ENCODE measurements around the gene DDX27. TPM values are rescaled to one million over a fixed set of nuclear protein-coding genes. Genes with fewer than 3 reads are reported as not detected.
"Not testable (repeated sequence)": the region's sequence is repeated elsewhere in the genome, so short reads cannot be mapped to it uniquely, and the experiment has no call there.

Gene DDX27
- polyA plus RNA-seq, 1 donor, result 51.2 TPM

GRCh38 chr20:49203011-49203410 is 16.2 kb upstream of the DDX27 start:
- no peaks in the 10 kb centered on the region for H3K9me3 ChIP-seq (ENCODE audit: control insufficient read depth, low read depth, low read length)
- no peaks in the 10 kb centered on the region for H3K27me3 ChIP-seq (ENCODE audit: control insufficient read depth, insufficient read depth, low read length)
- no peak overlapping the region for H3K4me3 ChIP-seq (ENCODE audit: low read length)
- no peaks in the 10 kb centered on the region for H3K36me3 ChIP-seq (ENCODE audit: control insufficient read depth, insufficient read depth, low read length)
- DNase-seq, result no peak
- no CpG with 5 or more reads among the region's 7 CpGs for WGBS (ENCODE audit: insufficient coverage, low lambda C conversion rate)
- H3K4me1 ChIP-seq (ENCODE audit: control insufficient read depth, insufficient read depth, low read length), result no peaks in the 10 kb centered on the region
- no peak overlapping the region for H3K27ac ChIP-seq (ENCODE audit: low read length)

- no CpG with 5 or more reads among the region's 9 CpGs for WGBS (ENCODE audit: insufficient coverage, low lambda C conversion rate)
- Histone ChIP-seq H3K4me1 (ENCODE audit: control insufficient read depth, insufficient read depth, low read length) (no peaks in the 10 kb centered on the region), H3K9me3 (ENCODE audit: control insufficient read depth, low read depth, low read length) (no peaks in the 10 kb centered on the region), H3K27ac (ENCODE audit: low read length) (no peak overlapping the region), H3K27me3 (ENCODE audit: control insufficient read depth, insufficient read depth, low read length) (no peaks in the 10 kb centered on the region), H3K36me3 (ENCODE audit: control insufficient read depth, insufficient read depth, low read length) (no peaks in the 10 kb centered on the region), H3K4me3 (ENCODE audit: low read length) (no peak overlapping the region)
- no peak for DNase-seq
Observed at GRCh38 chr20:49203746-49204145, 15.5 kb upstream of the DDX27 start.

- 100% methylated on average over 1 of the region's 6 CpGs for WGBS (ENCODE audit: insufficient coverage, low lambda C conversion rate)
- Histone ChIP-seq H3K9me3 (ENCODE audit: control insufficient read depth, low read depth, low read length) (no peaks in the 10 kb centered on the region), H3K27ac (ENCODE audit: low read length) (no peak overlapping the region)
Observed at GRCh38 chr20:49207076-49207475, 12.1 kb upstream of the DDX27 start.

GRCh38 chr20:49210101-49210756 is 9.0 kb upstream of the DDX27 start:
- Histone ChIP-seq H3K9me3 (ENCODE audit: control insufficient read depth, low read depth, low read length) (no peaks in the 10 kb centered on the region), H3K27me3 (ENCODE audit: control insufficient read depth, insufficient read depth, low read length) (no peaks in the 10 kb centered on the region), H3K27ac (ENCODE audit: low read length) (no peak overlapping the region), H3K4me3 (ENCODE audit: low read length) (no peak overlapping the region), H3K36me3 (ENCODE audit: control insufficient read depth, insufficient read depth, low read length) (no peaks in the 10 kb centered on the region), H3K4me1 (ENCODE audit: control insufficient read depth, insufficient read depth, low read length) (no peaks in the 10 kb centered on the region)
- no CpG with 5 or more reads among the region's 1 CpG for WGBS (ENCODE audit: insufficient coverage, low lambda C conversion rate)
- no peak for DNase-seq

More at GRCh38 chr20:49207076-49207475, 12.1 kb upstream of the DDX27 start:
- DNase-seq, result no peak
- H3K4me3 ChIP-seq (ENCODE audit: low read length), result no peak overlapping the region
- H3K27me3 ChIP-seq (ENCODE audit: control insufficient read depth, insufficient read depth, low read length), result no peaks in the 10 kb centered on the region
- no peaks in the 10 kb centered on the region for H3K36me3 ChIP-seq (ENCODE audit: control insufficient read depth, insufficient read depth, low read length)
- no peaks in the 10 kb centered on the region for H3K4me1 ChIP-seq (ENCODE audit: control insufficient read depth, insufficient read depth, low read length)

GRCh38 chr20:49210757-49211110 is 8.5 kb upstream of the DDX27 start:
- Histone ChIP-seq H3K27ac (ENCODE audit: low read length) (no peak overlapping the region), H3K9me3 (ENCODE audit: control insufficient read depth, low read depth, low read length) (no peaks in the 10 kb centered on the region), H3K4me1 (ENCODE audit: control insufficient read depth, insufficient read depth, low read length) (no peaks in the 10 kb centered on the region), H3K36me3 (ENCODE audit: control insufficient read depth, insufficient read depth, low read length) (no peaks in the 10 kb centered on the region), H3K4me3 (ENCODE audit: low read length) (no peak overlapping the region), H3K27me3 (ENCODE audit: control insufficient read depth, insufficient read depth, low read length) (no peaks in the 10 kb centered on the region)
- WGBS (ENCODE audit: insufficient coverage, low lambda C conversion rate), result no CpG with 5 or more reads among the region's 1 CpG
- no peak for DNase-seq

GRCh38 chr20:49214571-49214970 is 4.6 kb upstream of the DDX27 start:
- Histone ChIP-seq H3K27me3 (ENCODE audit: control insufficient read depth, insufficient read depth, low read length) (no peaks in the 10 kb centered on the region), H3K4me1 (ENCODE audit: control insufficient read depth, insufficient read depth, low read length) (no peaks in the 10 kb centered on the region)
- no peak for DNase-seq

GRCh38 chr20:49215232-49215631 is 4.0 kb upstream of the DDX27 start:
- H3K4me3 ChIP-seq (ENCODE audit: low read length), result no peak overlapping the region
- peaks cover 2% of the 10 kb centered on the region for H3K4me1 ChIP-seq (ENCODE audit: control insufficient read depth, insufficient read depth, low read length)
- no peak overlapping the region for H3K27ac ChIP-seq (ENCODE audit: low read length)
- H3K36me3 ChIP-seq (ENCODE audit: control insufficient read depth, insufficient read depth, low read length), result no peaks in the 10 kb centered on the region
- WGBS (ENCODE audit: insufficient coverage, low lambda C conversion rate), result no CpG with 5 or more reads among the region's 3 CpGs
- no peaks in the 10 kb centered on the region for H3K9me3 ChIP-seq (ENCODE audit: control insufficient read depth, low read depth, low read length)
- H3K27me3 ChIP-seq (ENCODE audit: control insufficient read depth, insufficient read depth, low read length), result no peaks in the 10 kb centered on the region
- no peak for DNase-seq

More at GRCh38 chr20:49214571-49214970, 4.6 kb upstream of the DDX27 start:
- Histone ChIP-seq H3K9me3 (ENCODE audit: control insufficient read depth, low read depth, low read length) (no peaks in the 10 kb centered on the region), H3K4me3 (ENCODE audit: low read length) (no peak overlapping the region), H3K36me3 (ENCODE audit: control insufficient read depth, insufficient read depth, low read length) (no peaks in the 10 kb centered on the region), H3K27ac (ENCODE audit: low read length) (no peak overlapping the region)

- Histone ChIP-seq H3K4me1 (ENCODE audit: control insufficient read depth, insufficient read depth, low read length) (peaks cover 7% of the 10 kb centered on the region), H3K9me3 (ENCODE audit: control insufficient read depth, low read depth, low read length) (no peaks in the 10 kb centered on the region), H3K27ac (ENCODE audit: low read length) (no peak overlapping the region), H3K4me3 (ENCODE audit: low read length) (no peak overlapping the region), H3K27me3 (ENCODE audit: control insufficient read depth, insufficient read depth, low read length) (no peaks in the 10 kb centered on the region), H3K36me3 (ENCODE audit: control insufficient read depth, insufficient read depth, low read length) (peaks cover 12% of the 10 kb centered on the region)
- peak; percentile 91 to 93 for DNase-seq
- WGBS (ENCODE audit: insufficient coverage, low lambda C conversion rate), result no CpG with 5 or more reads among the region's 11 CpGs
Observed at GRCh38 chr20:49216991-49217578, 2.1 kb upstream of the DDX27 start.

GRCh38 chr20:49218739-49219090 is 501 bp upstream of the DDX27 start:
- H3K27me3 ChIP-seq (ENCODE audit: control insufficient read depth, insufficient read depth, low read length); DNase-seq; H3K4me1 ChIP-seq (ENCODE audit: control insufficient read depth, insufficient read depth, low read length); H3K9me3 ChIP-seq (ENCODE audit: control insufficient read depth, low read depth, low read length): not testable (repeated sequence)
- peaks cover 25% of the 10 kb centered on the region for H3K36me3 ChIP-seq (ENCODE audit: control insufficient read depth, insufficient read depth, low read length)
- H3K27ac ChIP-seq (ENCODE audit: low read length), result peak overlapping the region; percentile 73
- WGBS (ENCODE audit: insufficient coverage, low lambda C conversion rate), result no CpG with 5 or more reads among the region's 13 CpGs
- H3K4me3 ChIP-seq (ENCODE audit: low read length), result peak overlapping the region; percentile 69

- H3K27me3 ChIP-seq (ENCODE audit: control insufficient read depth, insufficient read depth, low read length), result no peaks in the 10 kb centered on the region
- peaks cover 7% of the 10 kb centered on the region for H3K4me1 ChIP-seq (ENCODE audit: control insufficient read depth, insufficient read depth, low read length)
- peak overlapping the region; percentile 69 for H3K4me3 ChIP-seq (ENCODE audit: low read length)
- H3K36me3 ChIP-seq (ENCODE audit: control insufficient read depth, insufficient read depth, low read length), result peaks cover 39% of the 10 kb centered on the region
- WGBS (ENCODE audit: insufficient coverage, low lambda C conversion rate), result 51% methylated on average over 3 of the region's 28 CpGs
- no peaks in the 10 kb centered on the region for H3K9me3 ChIP-seq (ENCODE audit: control insufficient read depth, low read depth, low read length)
- H3K27ac ChIP-seq (ENCODE audit: low read length), result peak overlapping the region; percentile 73
- DNase-seq, result no peak
Observed at GRCh38 chr20:49219924-49220831, 962 bp downstream of the DDX27 start.

Data from large intestine (tissue), 3 donors.